SK-N-SH treated with all-trans-retinoic acid at 6 μM for 48 hours (cell line): ENCODE results near the gene NUTM1.

Experiments used
- ATAC-seq: fragments of 200-7000 bp; cut with Tn5 transposase; 3 replicates; pipeline ENCODE4 v1.9.1; 2020; ENCODE audit warnings: mild to moderate bottlenecking, moderate library complexity
- ARNTL ChIP-seq: fragments of 450-650 bp; formaldehyde crosslinking; IDR thresholded peaks from 2 replicates; pipeline ENCODE4 v1.5.0; 2020; ENCODE audit warnings: low read depth, mild to moderate bottlenecking, moderate library complexity, borderline replicate concordance
- BACH2 ChIP-seq: fragments of 250-450 bp; sonication (Bioruptor Pico); IDR thresholded peaks from 2 replicates; pipeline ENCODE4 v1.9.0; 2021; ENCODE audit warnings: mild to moderate bottlenecking, borderline replicate concordance
- CREB5 ChIP-seq: fragments of 250-450 bp; sonication (Bioruptor Pico); IDR thresholded peaks from 2 replicates; pipeline ENCODE4 v1.5.1; 2020; ENCODE audit warnings: low read depth, mild to moderate bottlenecking, moderate library complexity
- CSDC2 ChIP-seq: fragments of 250-450 bp; sonication (Bioruptor Pico); IDR thresholded peaks from 2 replicates; pipeline ENCODE4 v1.5.0; 2020; ENCODE audit warnings: mild to moderate bottlenecking, moderate library complexity
- CSRNP3 ChIP-seq: fragments of 250-450 bp; sonication (Bioruptor Pico); IDR thresholded peaks from 2 replicates; pipeline ENCODE4 v1.5.1; 2021; ENCODE audit warnings: mild to moderate bottlenecking, moderate library complexity
- GLIS3 ChIP-seq: fragments of 250-450 bp; sonication (Bioruptor Pico); IDR thresholded peaks from 2 replicates; pipeline ENCODE4 v1.5.0; 2020; ENCODE audit warnings: mild to moderate bottlenecking, moderate library complexity
- ISL1 ChIP-seq: fragments of 250-450 bp; sonication (Bioruptor Pico); IDR thresholded peaks from 2 replicates; pipeline ENCODE4 v2.1.2; 2022; ENCODE audit warnings: mild to moderate bottlenecking, moderate library complexity
- OSR1 ChIP-seq: fragments of 250-450 bp; sonication (Bioruptor Pico); IDR thresholded peaks from 2 replicates; pipeline ENCODE4 v1.8.0; 2022; ENCODE audit warnings: moderate library complexity, mild to moderate bottlenecking, inconsistent platforms
- PATZ1 ChIP-seq: fragments of 250-450 bp; sonication (Bioruptor Pico); IDR thresholded peaks from 2 replicates; pipeline ENCODE4 v1.8.0; 2020; ENCODE audit warnings: mild to moderate bottlenecking, moderate library complexity, borderline replicate concordance
- POU6F1 ChIP-seq: fragments of 250-450 bp; sonication (Bioruptor Pico); IDR thresholded peaks from 2 replicates; pipeline ENCODE4 v1.8.0; 2021; ENCODE audit warnings: low read depth, mild to moderate bottlenecking, moderate library complexity, borderline replicate concordance
- PPARA ChIP-seq: fragments of 250-450 bp; sonication (Bioruptor Pico); IDR thresholded peaks from 2 replicates; pipeline ENCODE4 v1.5.0; 2020; ENCODE audit warnings: mild to moderate bottlenecking, borderline replicate concordance
- RARB ChIP-seq: fragments of 250-450 bp; sonication (Bioruptor Pico); IDR thresholded peaks from 2 replicates; pipeline ENCODE4 v1.8.0; 2021; ENCODE audit warnings: mild to moderate bottlenecking, moderate library complexity
- SNAI2 ChIP-seq: fragments of 250-450 bp; sonication (Bioruptor Pico); IDR thresholded peaks from 2 replicates; pipeline ENCODE4 v1.5.0; 2020; ENCODE audit warnings: mild to moderate bottlenecking, moderate library complexity
- TCF4 ChIP-seq: fragments of 250-450 bp; sonication (Bioruptor Pico); IDR thresholded peaks from 2 replicates; pipeline ENCODE4 v1.8.0; 2021; ENCODE audit warnings: mild to moderate bottlenecking, moderate library complexity, borderline replicate concordance
- TOX ChIP-seq: fragments of 250-450 bp; sonication (Bioruptor Pico); IDR thresholded peaks from 2 replicates; pipeline ENCODE4 v1.8.0; 2021; ENCODE audit warnings: mild to moderate bottlenecking, moderate library complexity, borderline replicate concordance
- TSHZ2 ChIP-seq: fragments of 250-450 bp; sonication (Bioruptor Pico); IDR thresholded peaks from 2 replicates; pipeline ENCODE4 v1.5.0; 2020; ENCODE audit warnings: mild to moderate bottlenecking, moderate library complexity
- ZC3H10 ChIP-seq: fragments of 250-450 bp; sonication (Bioruptor Pico); IDR thresholded peaks from 2 replicates; pipeline ENCODE4 v1.5.1; 2021; ENCODE audit warnings: mild to moderate bottlenecking, moderate library complexity
- ZFP3 ChIP-seq: fragments of 250-450 bp; sonication (Bioruptor Pico); IDR thresholded peaks from 2 replicates; pipeline ENCODE4 v1.5.0; 2020; ENCODE audit warnings: mild to moderate bottlenecking, moderate library complexity
- ZFP30 ChIP-seq: fragments of 450-650 bp; formaldehyde crosslinking; IDR thresholded peaks from 2 replicates; pipeline ENCODE4 v1.5.0; 2022; ENCODE audit warnings: mild to moderate bottlenecking, moderate library complexity
- ZNF565 ChIP-seq: fragments of 450-650 bp; formaldehyde crosslinking; conservative IDR thresholded peaks from 2 replicates; pipeline ENCODE4 v1.5.0; 2020; ENCODE audit warnings: low read depth, mild to moderate bottlenecking, moderate library complexity
- ZNF70 ChIP-seq: fragments of 450-650 bp; formaldehyde crosslinking; IDR thresholded peaks from 2 replicates; pipeline ENCODE4 v1.5.0; 2020; ENCODE audit warnings: mild to moderate bottlenecking, moderate library complexity
- ZNF8 ChIP-seq: fragments of 450-650 bp; formaldehyde crosslinking; IDR thresholded peaks from 2 replicates; pipeline ENCODE4 v1.5.0; 2020; ENCODE audit warnings: mild to moderate bottlenecking, moderate library complexity

The NUTM1 gene

GRCh38 chr15:34330279-34330678 is 12.8 kb upstream of the NUTM1 start:
- ATAC-seq, result no peak
- TF ChIP-seq TCF4 (CRISPR knock-in tag) (no peak), TSHZ2 (no peak), ZC3H10 (no peak), SNAI2 (no peak), CSRNP3 (CRISPR knock-in tag) (no peak), ZFP30 (CRISPR knock-in tag) (no peak), POU6F1 (CRISPR knock-in tag) (no peak)

- no peak for ATAC-seq
- no peak for TF ChIP-seq TCF4 (CRISPR knock-in tag)
- no peak for TF ChIP-seq RARB (CRISPR knock-in tag)
- no peak for TF ChIP-seq POU6F1 (CRISPR knock-in tag)
- TF ChIP-seq ZNF70 (CRISPR knock-in tag), result no peak
- no peak for TF ChIP-seq ARNTL
- TF ChIP-seq BACH2 (CRISPR knock-in tag), result no peak
- TF ChIP-seq SNAI2, result no peak
- no peak for TF ChIP-seq ISL1 (CRISPR knock-in tag)
- no peak for TF ChIP-seq OSR1 (CRISPR knock-in tag)
- TF ChIP-seq CSRNP3 (CRISPR knock-in tag), result no peak
- TF ChIP-seq ZC3H10, result no peak
- TF ChIP-seq ZNF565 (CRISPR knock-in tag), result no peak
- TF ChIP-seq CSDC2 (CRISPR knock-in tag), result no peak
- TF ChIP-seq PPARA, result no peak
- TF ChIP-seq ZFP30 (CRISPR knock-in tag), result no peak
Observed at GRCh38 chr15:34331809-34332208, 11.3 kb upstream of the NUTM1 start.

GRCh38 chr15:34332553-34333120 is 10.5 kb upstream of the NUTM1 start:
- ATAC-seq, result no peak
- TF ChIP-seq TCF4 (CRISPR knock-in tag) (no peak), CREB5 (no peak), CSRNP3 (CRISPR knock-in tag) (no peak), TOX (CRISPR knock-in tag) (no peak), SNAI2 (no peak), ZNF8 (CRISPR knock-in tag) (no peak), ARNTL (no peak), CSDC2 (CRISPR knock-in tag) (no peak), ZNF70 (CRISPR knock-in tag) (no peak), GLIS3 (no peak), ISL1 (CRISPR knock-in tag) (no peak), PPARA (no peak), ZFP3 (CRISPR knock-in tag) (no peak), BACH2 (CRISPR knock-in tag) (no peak), ZC3H10 (no peak), OSR1 (CRISPR knock-in tag) (no peak), PATZ1 (CRISPR knock-in tag) (no peak), ZNF565 (CRISPR knock-in tag) (no peak)
